GM19397 (cell line): Measurements from ENCODE around the gene UMAD1.

ENCODE experiments used
- ATAC-seq: cut with Tn5 transposase; IDR thresholded peaks from one replicate; pipeline ENCODE4 v1.9.1; 2021; ENCODE audit warnings: mild to moderate bottlenecking, moderate library complexity; ENCODE audit not compliant: unreplicated experiment

The UMAD1 gene

GRCh38 chr7:7761974-7762779, 121.6 kb downstream of the UMAD1 start:
- ATAC-seq: peak; percentile 57

DNA sequence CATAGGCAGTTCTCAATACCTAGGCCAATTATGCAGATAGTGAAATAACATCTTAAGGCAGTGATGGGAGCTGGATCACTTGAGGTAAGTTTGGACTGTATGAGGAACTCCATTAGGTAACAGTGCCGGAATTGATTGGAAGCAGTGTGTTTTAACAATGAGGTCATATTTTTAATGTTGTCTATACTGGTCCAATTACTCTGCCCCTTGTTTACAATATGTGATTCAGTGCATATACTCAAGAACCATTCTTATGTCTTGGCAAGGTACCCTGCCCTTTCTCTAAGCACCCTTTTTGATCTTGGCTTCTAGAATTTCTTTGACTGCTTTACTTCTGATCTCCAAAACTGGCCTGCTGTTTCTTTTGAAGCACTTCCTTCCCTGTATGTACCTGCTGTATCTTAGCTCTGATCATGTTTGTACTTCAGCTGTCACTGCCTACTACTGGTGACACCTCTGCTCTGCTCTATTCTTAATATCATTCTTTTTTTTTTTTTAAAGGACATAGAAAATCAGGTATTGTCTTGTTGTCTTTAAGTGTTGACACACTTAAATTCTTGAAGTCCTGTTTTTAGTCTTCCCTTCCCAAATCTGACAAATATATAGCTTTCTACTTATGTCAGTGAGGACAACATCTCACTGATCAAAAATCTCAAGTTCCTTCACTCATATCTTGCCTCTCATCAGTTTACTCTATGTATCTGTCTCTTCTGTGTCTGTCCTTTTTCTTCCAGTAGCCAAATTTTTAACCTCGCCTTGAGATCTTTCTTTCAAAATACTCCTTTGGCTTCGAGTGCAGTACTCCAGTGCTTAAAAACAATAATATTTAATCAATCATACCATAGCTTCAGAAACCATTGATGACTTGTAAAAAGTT, 124.2 kb downstream of the UMAD1 start:
- no peak for ATAC-seq

DNA sequence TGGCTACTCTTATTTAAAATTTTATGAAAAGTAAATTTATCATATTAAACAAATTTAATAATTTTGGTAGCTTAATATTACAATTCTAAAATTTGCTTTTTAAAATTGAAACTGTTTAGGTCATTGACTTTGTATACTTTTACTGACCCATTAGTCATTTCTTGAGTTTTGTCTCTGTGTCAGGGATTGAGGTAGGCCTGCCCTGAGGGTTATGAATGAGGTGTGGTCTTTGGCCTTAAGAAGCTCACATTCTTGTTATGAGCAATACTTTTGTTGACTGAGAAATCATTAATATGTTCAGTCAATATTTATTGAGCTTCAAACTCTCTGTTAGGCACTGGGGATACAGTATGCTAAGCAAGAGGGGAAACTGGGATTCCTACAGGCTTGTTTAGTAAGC, 124.9 kb downstream of the UMAD1 start:
- peak; percentile 48 for ATAC-seq

DNA sequence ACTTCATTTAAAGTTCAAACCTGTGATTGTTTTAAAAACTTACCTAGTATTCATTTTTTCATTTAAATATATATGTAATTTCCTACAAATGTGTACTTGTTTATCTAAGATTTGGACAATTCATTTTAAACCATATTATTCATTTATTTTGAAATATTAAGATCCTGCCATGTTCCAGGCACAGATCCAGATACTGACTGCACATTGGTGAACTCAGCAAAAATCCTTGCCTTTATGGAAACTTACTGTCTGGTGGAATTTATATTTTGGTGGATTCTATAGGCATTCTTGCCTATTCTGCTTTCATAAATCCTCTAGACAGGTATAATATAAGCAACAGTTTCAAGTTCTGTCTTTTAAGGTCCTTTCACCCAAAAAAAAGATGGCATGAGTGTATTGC, 126.1 kb downstream of the UMAD1 start:
- no peak for ATAC-seq

GRCh38 chr7:7768977-7769709, 128.6 kb downstream of the UMAD1 start:
- no peak for ATAC-seq

- no peak for ATAC-seq
Observed at GRCh38 chr7:7769710-7770627, 129.4 kb downstream of the UMAD1 start.

DNA sequence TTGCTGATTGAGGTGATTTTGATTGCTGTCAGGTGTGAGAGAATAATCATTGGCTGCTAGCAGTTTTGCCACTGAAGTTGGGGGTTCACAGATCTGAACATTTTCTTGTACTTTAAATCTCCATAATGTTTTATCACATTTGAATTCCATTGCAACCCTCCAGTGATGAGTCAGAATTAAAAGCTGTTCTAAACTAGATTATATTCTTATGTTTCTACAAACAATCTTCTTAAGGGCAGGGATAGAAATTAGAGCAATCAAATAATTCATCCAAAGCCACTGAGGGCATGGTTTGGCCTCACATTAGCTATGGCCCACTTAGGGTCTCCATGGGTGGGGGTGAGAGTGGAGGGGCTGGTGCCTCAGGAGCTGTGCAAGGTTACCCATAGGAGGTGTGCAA, 130.9 kb downstream of the UMAD1 start:
- ATAC-seq: no peak

DNA sequence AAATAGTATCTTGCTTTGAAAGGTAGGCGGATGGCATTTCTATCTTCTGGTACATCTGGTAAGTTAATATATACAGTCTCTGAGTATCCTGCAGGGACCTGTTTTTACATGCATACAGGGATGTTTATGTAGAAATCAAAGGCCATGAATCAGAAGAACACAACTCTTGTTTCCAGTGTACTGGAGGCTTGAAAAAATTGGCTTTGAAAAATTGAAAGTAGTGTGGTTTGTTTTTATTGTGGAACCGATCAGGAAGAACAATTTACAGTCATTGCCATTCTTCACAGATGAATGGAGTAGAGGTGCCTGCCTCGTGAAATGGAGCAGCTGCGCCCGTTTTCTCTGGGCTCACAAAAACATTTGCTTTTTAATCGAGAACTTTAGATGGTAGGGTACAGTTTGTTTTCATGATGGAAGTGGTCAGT, 131.9 kb downstream of the UMAD1 start:
- no peak for ATAC-seq

- ATAC-seq: no peak
Observed at GRCh38 chr7:7773334-7774309, 133.1 kb downstream of the UMAD1 start.

GRCh38 chr7:7779888-7780287, 139.3 kb downstream of the UMAD1 start:
- no peak for ATAC-seq

DNA sequence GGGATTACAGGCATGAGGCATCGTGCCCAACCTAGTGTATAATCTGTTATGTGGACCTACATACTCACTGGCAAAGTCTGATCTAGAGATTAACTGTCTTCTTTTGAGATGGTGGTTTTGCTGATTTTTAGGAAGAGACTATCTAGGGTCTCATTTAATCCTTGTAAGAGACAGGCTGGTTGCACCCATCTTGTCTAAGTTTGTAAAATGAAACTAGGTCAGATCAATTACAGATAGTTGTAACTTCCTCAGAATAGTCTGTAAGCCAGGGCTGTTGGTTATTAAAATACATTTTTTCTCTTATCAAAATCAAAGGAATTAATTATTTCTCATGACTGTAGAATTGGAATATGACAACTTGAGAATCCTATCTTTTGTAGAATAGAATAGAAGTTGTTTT, 142.4 kb downstream of the UMAD1 start:
- no peak for ATAC-seq

DNA sequence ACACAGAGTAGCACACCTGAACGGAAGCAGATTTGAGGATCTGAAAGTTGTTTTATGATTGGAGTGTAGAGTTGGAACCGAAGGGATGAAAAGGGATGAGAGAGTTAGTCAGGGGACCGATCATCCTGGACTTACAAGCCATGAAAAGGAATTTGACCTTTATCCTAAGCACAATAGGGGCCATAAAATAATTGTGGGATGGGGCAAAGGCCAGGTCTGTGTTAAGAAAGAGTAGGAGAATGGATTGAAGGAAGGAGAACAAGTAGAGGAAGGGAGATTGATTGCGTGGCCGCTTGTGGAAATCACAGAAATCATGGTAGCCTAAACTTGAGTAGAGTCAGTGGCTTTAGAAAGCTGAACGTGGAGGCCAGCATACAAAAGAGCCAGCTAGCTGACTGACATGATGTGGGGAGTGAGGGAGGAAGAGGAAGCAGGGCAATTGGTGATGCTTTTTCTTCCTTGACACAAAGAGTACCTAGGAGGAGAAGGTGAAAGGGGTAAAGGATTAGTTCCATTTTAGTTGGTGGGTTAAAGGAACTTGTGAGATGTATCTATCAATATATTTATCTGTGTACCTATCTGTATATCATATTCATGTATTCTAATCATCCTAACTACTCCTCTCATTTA, 144.9 kb downstream of the UMAD1 start:
- ATAC-seq: no peak

DNA sequence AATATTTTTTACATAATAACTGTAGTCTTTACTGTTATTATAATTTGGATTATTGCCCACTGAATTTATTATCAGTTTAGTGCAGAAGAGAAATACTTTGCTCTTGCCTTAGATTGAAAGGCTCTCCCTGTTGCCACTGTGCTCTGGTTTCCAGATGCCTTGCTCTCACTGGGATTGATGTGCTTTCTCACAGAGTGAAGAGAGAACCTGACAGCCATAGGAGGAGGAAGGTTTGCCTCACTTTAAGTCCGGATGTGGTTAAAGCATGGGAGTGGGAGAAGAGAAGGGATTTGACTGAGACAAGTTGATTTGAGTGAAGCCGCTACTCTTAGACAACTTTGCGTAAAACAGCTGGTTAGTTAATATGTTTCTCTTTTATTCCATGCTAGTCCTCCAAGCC, 146.0 kb downstream of the UMAD1 start:
- no peak for ATAC-seq

GRCh38 chr7:7789551-7789988, 149.0 kb downstream of the UMAD1 start:
- no peak for ATAC-seq

DNA sequence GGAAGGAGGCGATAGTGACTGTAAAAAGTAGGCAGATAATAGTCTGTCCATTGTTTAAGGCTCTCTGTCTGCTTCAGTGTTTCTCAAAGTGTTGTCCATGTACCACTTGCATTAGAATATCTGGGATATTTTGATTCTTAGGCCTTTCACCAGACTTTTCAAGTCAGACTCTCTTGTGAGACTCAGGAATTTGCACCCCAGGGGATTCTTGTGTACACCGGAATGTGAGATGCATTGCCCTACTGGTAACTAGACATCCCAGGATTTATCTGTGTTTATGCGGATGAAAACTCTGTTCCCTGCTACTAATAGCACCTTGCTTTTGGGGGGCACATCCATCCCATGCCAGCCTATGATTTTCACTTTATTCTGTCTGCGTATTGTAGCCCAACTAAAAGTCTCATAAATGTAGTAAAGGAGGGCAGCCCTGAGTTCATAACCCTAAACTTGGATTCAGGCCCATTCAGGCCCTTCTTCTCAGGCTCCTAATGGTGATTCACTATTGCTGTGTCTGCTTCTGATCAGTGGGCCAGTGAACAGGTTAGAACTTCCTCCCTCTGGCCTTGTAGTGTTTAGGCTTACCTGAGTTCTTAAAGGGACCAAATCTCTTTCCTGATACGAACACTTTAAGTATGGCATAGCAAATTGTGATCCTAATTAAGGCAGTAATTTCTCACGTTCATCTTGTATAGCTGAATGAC, 149.6 kb downstream of the UMAD1 start:
- no peak for ATAC-seq

GRCh38 chr7:7791523-7791922, 151.0 kb downstream of the UMAD1 start:
- ATAC-seq: no peak

DNA sequence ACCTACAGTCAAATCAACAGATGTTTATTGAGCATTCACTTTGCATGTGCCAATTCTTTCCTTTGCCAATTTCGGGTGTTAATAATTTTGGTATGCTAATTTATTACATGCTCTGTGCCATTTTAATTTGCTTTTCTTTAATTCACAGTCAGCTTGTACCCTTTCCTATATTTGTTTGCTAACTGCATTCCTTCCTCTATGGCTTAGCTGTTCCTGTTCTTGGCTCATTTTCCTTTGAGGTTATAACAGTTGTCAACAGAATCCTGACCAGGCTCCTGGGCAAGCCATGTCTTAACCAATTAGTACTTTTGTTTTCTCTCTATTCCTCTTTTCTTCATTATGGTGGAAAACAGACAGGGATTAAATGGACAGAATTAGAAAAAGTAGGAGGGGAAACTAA, 151.5 kb downstream of the UMAD1 start:
- no peak for ATAC-seq

DNA sequence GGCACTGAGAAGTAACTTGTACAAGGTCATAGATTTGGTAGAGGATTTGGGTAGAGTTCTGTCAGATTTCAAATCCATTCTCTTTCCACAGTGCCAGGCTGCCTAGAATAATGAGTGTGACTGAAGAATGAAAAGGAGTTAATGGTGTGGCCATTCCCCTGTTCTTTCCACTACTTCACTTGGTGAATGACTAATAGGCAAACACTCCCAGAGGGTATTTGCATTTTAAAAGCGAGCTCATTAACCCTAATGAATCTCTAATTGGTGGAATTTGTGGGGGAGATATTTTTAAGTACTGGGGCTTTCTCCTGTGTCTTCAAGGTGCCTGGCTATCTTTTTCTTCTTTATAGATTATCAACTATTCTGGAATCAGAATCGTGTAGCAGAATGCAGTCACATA, 152.7 kb downstream of the UMAD1 start:
- ATAC-seq: no peak
